Endothelial cell (in vitro differentiated cells): Measurements from ENCODE around the gene TMPRSS13. TPM values are rescaled to one million over a fixed set of nuclear protein-coding genes. Genes with fewer than 3 reads are reported as not detected.

Source experiments
- DNase-seq: peaks from one replicate; pipeline ENCODE4 v3.0.0; 2021; ENCODE audit warnings: low spot score
- H3K27ac Mint-ChIP-seq: one replicate; pipeline ENCODE4 v1.8.0; 2021; ENCODE audit warnings: mixed read lengths, inconsistent platforms; ENCODE audit not compliant: unreplicated experiment
- H3K27me3 Mint-ChIP-seq: one replicate; pipeline ENCODE4 v1.8.0; 2021; ENCODE audit warnings: mild to moderate bottlenecking, moderate library complexity, mixed read lengths, inconsistent platforms; ENCODE audit not compliant: unreplicated experiment
- H3K36me3 Mint-ChIP-seq: one replicate; pipeline ENCODE4 v1.8.0; 2021; ENCODE audit warnings: mild to moderate bottlenecking, low read depth, mixed read lengths, inconsistent platforms; ENCODE audit not compliant: unreplicated experiment
- H3K4me1 Mint-ChIP-seq: one replicate; pipeline ENCODE4 v1.8.0; 2021; ENCODE audit warnings: mild to moderate bottlenecking, mixed read lengths, inconsistent platforms; ENCODE audit not compliant: unreplicated experiment
- H3K4me3 Mint-ChIP-seq: one replicate; pipeline ENCODE4 v1.8.0; 2021; ENCODE audit warnings: mild to moderate bottlenecking, mixed read lengths, inconsistent platforms; ENCODE audit not compliant: unreplicated experiment
- H3K9me3 Mint-ChIP-seq: one replicate; pipeline ENCODE4 v1.8.0; 2021; ENCODE audit warnings: mixed read lengths, inconsistent platforms; ENCODE audit not compliant: unreplicated experiment
- total RNA-seq: library from RNA; stranded (reverse); fragmentation: NEBNext Ultra II Directional; extraction: Animal tissue kit (Norgen Biotek cat#: 25700); gene quantifications from one replicate; pipeline ENCODE4 v1.2.1, GENCODE V29; 2021; ENCODE audit not compliant: unreplicated experiment
- TF ChIP-seq, protein P1 (sequence below): fragments of 200-600 bp; sonication (generic); IDR thresholded peaks from one replicate; pipeline ENCODE4 v1.5.0; 2021; ENCODE audit warnings: antibody characterized with exemption; ENCODE audit not compliant: unreplicated experiment

The TMPRSS13 gene
- total RNA-seq, 1 donor from 2014 or later: 1.8 TPM

DNA sequence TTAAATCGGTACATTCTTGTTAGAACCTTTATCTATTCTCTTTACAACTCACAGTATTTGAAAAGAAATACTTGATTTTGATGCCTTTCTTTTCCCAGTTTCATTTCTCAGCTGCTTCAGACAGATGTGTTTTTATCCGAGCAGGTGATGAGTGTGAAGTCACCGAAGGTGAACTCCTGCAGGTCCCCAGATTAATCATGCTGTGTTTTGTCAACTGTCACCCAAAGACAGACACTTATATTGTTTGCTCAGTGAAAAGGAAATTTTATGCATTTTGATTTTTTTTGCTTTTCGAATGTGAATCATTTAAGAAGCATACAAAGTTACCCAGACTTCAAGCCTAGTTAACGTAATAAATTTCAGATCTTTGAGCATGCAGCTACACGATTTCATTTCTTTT lies 7.8 kb upstream of the TMPRSS13 start:
- H3K9me3 Mint-ChIP-seq: no peaks in the 10 kb centered on the region
- H3K4me3 Mint-ChIP-seq: no peak overlapping the region
- no peaks in the 10 kb centered on the region for H3K27me3 Mint-ChIP-seq
- H3K4me1 Mint-ChIP-seq: peaks cover 16% of the 10 kb centered on the region
- no peak for DNase-seq
- no peaks in the 10 kb centered on the region for H3K36me3 Mint-ChIP-seq
- TF ChIP-seq, protein P1, sequence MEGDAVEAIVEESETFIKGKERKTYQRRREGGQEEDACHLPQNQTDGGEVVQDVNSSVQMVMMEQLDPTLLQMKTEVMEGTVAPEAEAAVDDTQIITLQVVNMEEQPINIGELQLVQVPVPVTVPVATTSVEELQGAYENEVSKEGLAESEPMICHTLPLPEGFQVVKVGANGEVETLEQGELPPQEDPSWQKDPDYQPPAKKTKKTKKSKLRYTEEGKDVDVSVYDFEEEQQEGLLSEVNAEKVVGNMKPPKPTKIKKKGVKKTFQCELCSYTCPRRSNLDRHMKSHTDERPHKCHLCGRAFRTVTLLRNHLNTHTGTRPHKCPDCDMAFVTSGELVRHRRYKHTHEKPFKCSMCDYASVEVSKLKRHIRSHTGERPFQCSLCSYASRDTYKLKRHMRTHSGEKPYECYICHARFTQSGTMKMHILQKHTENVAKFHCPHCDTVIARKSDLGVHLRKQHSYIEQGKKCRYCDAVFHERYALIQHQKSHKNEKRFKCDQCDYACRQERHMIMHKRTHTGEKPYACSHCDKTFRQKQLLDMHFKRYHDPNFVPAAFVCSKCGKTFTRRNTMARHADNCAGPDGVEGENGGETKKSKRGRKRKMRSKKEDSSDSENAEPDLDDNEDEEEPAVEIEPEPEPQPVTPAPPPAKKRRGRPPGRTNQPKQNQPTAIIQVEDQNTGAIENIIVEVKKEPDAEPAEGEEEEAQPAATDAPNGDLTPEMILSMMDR: no peak
- H3K27ac Mint-ChIP-seq: no peak overlapping the region

DNA sequence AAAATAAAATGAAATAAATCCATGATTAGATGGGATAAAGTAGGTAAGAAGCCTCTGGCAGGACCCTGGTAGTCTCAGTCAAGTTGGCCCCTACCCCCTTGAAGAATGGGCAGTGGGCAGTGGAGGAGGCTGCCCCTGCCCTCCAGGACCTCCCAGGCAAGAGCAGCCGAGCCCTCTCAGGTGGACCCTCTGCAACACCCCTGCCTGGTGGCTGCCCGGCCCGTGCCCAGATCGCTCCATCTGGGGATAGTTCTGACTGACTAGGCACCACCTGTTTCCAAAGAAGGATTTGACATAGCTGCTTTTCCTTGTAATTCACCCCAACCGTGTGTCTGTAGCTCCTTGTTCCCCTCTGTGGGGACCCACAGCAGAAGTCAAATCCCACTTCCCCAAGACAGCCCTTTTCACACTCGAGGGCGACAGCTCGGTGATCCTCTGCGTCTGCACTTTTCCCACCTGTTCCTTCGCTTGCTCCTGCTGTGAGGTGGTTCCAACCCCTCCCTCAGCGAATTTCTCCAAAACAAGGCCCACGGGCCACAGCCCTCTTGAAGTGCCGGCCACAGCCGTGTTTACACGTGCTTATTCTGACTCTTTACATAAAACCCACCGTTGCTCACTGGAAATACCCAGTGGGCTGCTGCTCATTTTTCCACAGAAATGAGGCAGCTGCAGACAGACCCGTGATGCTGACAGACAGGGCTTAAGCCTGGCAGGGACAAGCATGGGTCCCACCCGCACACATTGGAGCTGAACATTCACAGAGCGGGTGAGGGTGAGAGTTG lies 5.5 kb upstream of the TMPRSS13 start:
- Mint-ChIP-seq H3K4me1 (peaks cover 25% of the 10 kb centered on the region), H3K27ac (no peak overlapping the region), H3K36me3 (no peaks in the 10 kb centered on the region), H3K9me3 (no peaks in the 10 kb centered on the region), H3K4me3 (no peak overlapping the region), H3K27me3 (peaks cover 3% of the 10 kb centered on the region)
- no peak for DNase-seq
- TF ChIP-seq, protein P1: no peak

DNA sequence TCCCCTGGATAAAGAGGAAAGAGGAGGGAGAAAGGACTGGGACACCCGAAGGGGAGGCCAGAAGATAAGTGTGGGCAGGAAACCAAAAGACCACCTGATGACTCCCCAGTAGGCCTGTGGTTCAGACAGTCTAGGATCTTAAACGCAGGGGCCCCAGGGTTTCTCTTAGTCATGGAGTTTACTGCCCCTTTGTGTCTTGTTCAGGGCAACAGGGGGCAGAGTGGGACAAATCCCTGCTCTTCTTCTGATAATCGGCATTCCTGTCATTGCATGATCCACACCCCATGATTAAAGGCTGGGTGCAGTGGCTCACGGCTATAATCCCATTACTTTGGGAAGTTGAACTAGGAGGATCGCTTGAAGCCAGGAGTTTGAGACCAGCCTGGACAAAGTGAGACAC lies 4.7 kb upstream of the TMPRSS13 start:
- TF ChIP-seq, protein P1: no peak
- peaks cover 25% of the 10 kb centered on the region for H3K4me1 Mint-ChIP-seq
- H3K36me3 Mint-ChIP-seq: no peaks in the 10 kb centered on the region
- peaks cover 3% of the 10 kb centered on the region for H3K27me3 Mint-ChIP-seq
- H3K27ac Mint-ChIP-seq: no peak overlapping the region
- H3K4me3 Mint-ChIP-seq: no peak overlapping the region
- no peak for DNase-seq
- no peaks in the 10 kb centered on the region for H3K9me3 Mint-ChIP-seq

DNA sequence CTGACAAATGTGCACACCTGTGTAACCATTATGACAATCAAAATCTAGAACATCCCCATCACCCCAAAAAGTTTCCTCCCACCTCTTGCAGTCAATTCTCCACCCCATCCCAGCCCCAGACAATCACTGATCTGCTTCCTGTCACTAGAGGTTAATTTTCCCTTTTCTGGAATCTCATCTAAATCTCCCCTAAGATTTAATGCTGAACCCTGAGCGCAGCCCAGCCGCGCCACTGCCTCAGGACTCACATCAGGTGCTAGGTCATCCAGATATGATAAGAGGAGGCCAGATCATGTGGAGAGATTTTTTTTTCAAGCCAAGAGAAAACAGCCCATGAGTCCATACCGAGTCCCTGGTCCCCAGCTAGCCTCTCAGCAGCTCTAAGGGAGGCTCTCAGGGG lies 4.3 kb upstream of the TMPRSS13 start:
- no peaks in the 10 kb centered on the region for H3K36me3 Mint-ChIP-seq
- DNase-seq: no peak
- H3K4me3 Mint-ChIP-seq: no peak overlapping the region
- H3K4me1 Mint-ChIP-seq: peaks cover 25% of the 10 kb centered on the region
- no peaks in the 10 kb centered on the region for H3K9me3 Mint-ChIP-seq
- no peak overlapping the region for H3K27ac Mint-ChIP-seq
- peaks cover 4% of the 10 kb centered on the region for H3K27me3 Mint-ChIP-seq
- TF ChIP-seq, protein P1: no peak

DNA sequence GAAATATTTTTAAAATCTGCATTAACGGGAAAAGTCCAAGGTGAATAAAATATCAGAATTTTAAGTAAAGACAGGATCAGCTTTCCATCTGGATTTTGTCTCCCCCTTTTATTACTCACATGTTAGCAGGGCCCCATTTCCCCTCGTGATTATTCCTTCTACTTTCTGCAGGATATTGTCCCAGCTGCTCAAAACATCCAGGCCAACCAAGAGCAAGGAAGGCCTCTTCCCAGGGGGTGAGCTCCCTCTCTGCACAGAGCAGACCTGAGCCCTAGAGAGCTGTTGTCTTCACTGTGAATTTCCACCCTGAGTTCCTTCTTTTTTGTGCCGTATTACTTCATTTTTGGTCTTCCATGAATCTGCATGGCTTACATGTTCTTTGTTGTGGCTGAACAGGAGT lies 3.7 kb upstream of the TMPRSS13 start:
- DNase-seq: no peak
- H3K27ac Mint-ChIP-seq: no peak overlapping the region

More for the DNA sequence above, 3.7 kb upstream of the TMPRSS13 start:
- no peak overlapping the region for H3K4me3 Mint-ChIP-seq
- peaks cover 25% of the 10 kb centered on the region for H3K4me1 Mint-ChIP-seq
- H3K9me3 Mint-ChIP-seq: no peaks in the 10 kb centered on the region
- TF ChIP-seq, protein P1: no peak
- peaks cover 6% of the 10 kb centered on the region for H3K27me3 Mint-ChIP-seq
- H3K36me3 Mint-ChIP-seq: no peaks in the 10 kb centered on the region
